Effector memory CD4-positive, alpha-beta T cell (primary cell): Measurements from ENCODE around the gene CLEC4F.

Experiments used
- DNase-seq, 3 donors: peaks; one replicate each; pipeline ENCODE4 v3.0.0-alpha.2; 2020
- H3K27ac ChIP-seq: 2 replicates; pipeline ENCODE4 v1.7.0; 2013; ENCODE audit warnings: mild to moderate bottlenecking, low read length, moderate library complexity; ENCODE audit not compliant: insufficient read depth, poor library complexity, severe bottlenecking
- H3K27me3 ChIP-seq: replicated peaks from 2 replicates; pipeline ENCODE4 v1.7.0; 2013; ENCODE audit warnings: mild to moderate bottlenecking, low read length; ENCODE audit not compliant: insufficient read depth, control insufficient read depth, poor library complexity, severe bottlenecking
- H3K36me3 ChIP-seq: 2 replicates; pipeline ENCODE4 v1.7.0; 2013; ENCODE audit warnings: mild to moderate bottlenecking, low read length, moderate library complexity; ENCODE audit not compliant: control insufficient read depth, insufficient read depth
- H3K4me1 ChIP-seq: 2 replicates; pipeline ENCODE4 v1.7.0; 2013; ENCODE audit warnings: low read length, mild to moderate bottlenecking; ENCODE audit not compliant: control insufficient read depth, insufficient read depth, poor library complexity, severe bottlenecking
- H3K4me3 ChIP-seq: 2 replicates; pipeline ENCODE4 v1.7.0; 2013; ENCODE audit warnings: low read length, low read depth, mild to moderate bottlenecking; ENCODE audit not compliant: insufficient read depth, poor library complexity, severe bottlenecking
- H3K9me3 ChIP-seq: 2 replicates; pipeline ENCODE4 v1.7.0; 2013; ENCODE audit warnings: mild to moderate bottlenecking, low read length, moderate library complexity; ENCODE audit not compliant: control insufficient read depth

Gene CLEC4F

GRCh38 chr2:70837980-70838925, 17.9 kb upstream of the CLEC4F start:
- no peak for DNase-seq
- H3K27ac ChIP-seq: no peak overlapping the region
- no peaks in the 10 kb centered on the region for H3K36me3 ChIP-seq
- no peaks in the 10 kb centered on the region for H3K9me3 ChIP-seq
- H3K4me3 ChIP-seq: no peak overlapping the region
- H3K27me3 ChIP-seq: no peaks in the 10 kb centered on the region
- no peaks in the 10 kb centered on the region for H3K4me1 ChIP-seq

DNA sequence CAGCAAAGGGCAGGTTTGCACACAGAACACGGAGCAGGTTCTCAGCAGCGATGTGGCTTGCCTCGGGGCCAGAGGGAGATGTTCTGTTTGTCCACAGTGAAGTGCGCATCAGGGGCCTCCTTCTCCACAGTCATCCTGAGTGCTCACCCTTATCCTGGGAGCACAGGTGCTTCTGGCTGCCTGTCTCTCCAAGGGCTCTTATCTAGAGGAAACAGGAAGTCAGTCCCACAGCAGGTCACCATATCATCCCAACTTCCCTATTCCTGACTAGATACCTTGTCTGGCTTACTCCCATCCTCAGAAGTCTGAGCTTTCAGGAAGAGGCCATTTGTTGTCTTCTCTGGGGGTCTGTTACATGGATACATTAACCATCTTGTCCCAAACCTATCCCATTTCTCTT, 15.2 kb upstream of the CLEC4F start, which contains the start of gene CD207:
Gene CD207, minus strand, starts transcription at position 174 of the 400 bp plus-strand sequence. Its CDS starts 40 bp downstream, at position 134.
- Histone ChIP-seq H3K27me3 (no peaks in the 10 kb centered on the region), H3K27ac (no peak within 1 kb of the TSS), H3K36me3 (no peaks in the 10 kb centered on the region)

GRCh38 chr2:70834881-70835280, 14.5 kb upstream of the CLEC4F start:
- Histone ChIP-seq H3K9me3 (no peaks in the 10 kb centered on the region), H3K27me3 (no peaks in the 10 kb centered on the region), H3K4me3 (no peak overlapping the region), H3K4me1 (no peaks in the 10 kb centered on the region), H3K36me3 (no peaks in the 10 kb centered on the region), H3K27ac (no peak overlapping the region)
- no peak for DNase-seq

More for the DNA sequence above, 15.2 kb upstream of the CLEC4F start, which contains the start of gene CD207:
- H3K9me3 ChIP-seq: no peaks in the 10 kb centered on the region
- no peak for DNase-seq
- H3K4me3 ChIP-seq: no peak within 1 kb of the TSS
- H3K4me1 ChIP-seq: no peaks in the 10 kb centered on the region

DNA sequence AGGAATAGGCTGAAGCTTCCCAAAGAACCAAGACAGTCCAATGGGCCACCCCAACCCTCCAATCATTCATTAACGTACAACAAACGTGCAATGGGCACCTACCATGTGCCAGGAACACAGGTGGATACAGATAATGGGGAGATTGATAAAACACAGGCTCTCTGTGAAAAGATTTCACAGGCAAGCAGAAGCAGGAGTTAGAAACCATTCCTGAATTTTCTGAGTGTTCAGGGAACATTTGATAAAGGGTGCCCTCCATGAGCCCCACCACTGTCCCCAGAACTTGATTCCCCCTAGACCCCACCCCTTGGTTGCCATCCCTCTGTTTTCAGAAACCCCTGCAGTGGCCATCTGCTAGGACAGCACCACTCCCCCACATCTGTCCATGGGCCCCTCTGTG, 13.7 kb upstream of the CLEC4F start:
- no peaks in the 10 kb centered on the region for H3K4me1 ChIP-seq
- H3K27ac ChIP-seq: no peak overlapping the region
- no peak for DNase-seq
- H3K4me3 ChIP-seq: no peak overlapping the region
- no peaks in the 10 kb centered on the region for H3K36me3 ChIP-seq
- no peaks in the 10 kb centered on the region for H3K27me3 ChIP-seq
- no peaks in the 10 kb centered on the region for H3K9me3 ChIP-seq

- Histone ChIP-seq H3K27me3 (no peaks in the 10 kb centered on the region), H3K4me1 (no peaks in the 10 kb centered on the region), H3K36me3 (no peaks in the 10 kb centered on the region), H3K4me3 (no peak overlapping the region), H3K27ac (no peak overlapping the region), H3K9me3 (no peaks in the 10 kb centered on the region)
- DNase-seq: no peak
Measured at GRCh38 chr2:70833246-70833645, 12.8 kb upstream of the CLEC4F start.

GRCh38 chr2:70832386-70832785, 12.0 kb upstream of the CLEC4F start:
- no peaks in the 10 kb centered on the region for H3K27me3 ChIP-seq
- no peaks in the 10 kb centered on the region for H3K4me1 ChIP-seq
- no peaks in the 10 kb centered on the region for H3K36me3 ChIP-seq
- no peak for DNase-seq
- H3K27ac ChIP-seq: no peak overlapping the region
- H3K9me3 ChIP-seq: no peaks in the 10 kb centered on the region
- no peak overlapping the region for H3K4me3 ChIP-seq

DNA sequence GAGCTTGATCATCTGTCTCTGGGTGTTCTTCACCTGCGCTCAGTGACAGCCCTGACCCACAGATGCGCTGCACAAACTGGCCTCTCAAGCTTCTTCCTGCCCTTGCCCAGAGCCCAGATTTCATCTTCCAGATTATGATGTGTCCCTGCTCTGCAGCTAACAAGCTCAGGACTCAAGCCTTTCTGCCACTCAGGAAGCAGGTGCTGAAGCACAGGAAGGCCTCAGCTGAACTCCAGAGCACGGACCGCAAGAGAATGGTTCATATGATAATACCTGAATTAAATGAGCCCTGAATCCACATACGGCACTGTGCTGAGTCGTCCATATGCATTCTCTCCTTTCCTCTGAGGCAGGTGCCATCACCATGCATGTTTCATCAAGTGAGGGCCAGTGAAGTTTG, 11.5 kb upstream of the CLEC4F start:
- Histone ChIP-seq H3K9me3 (no peaks in the 10 kb centered on the region), H3K27ac (no peak overlapping the region), H3K36me3 (no peaks in the 10 kb centered on the region), H3K4me3 (no peak overlapping the region), H3K4me1 (no peaks in the 10 kb centered on the region), H3K27me3 (no peaks in the 10 kb centered on the region)
- DNase-seq: no peak

DNA sequence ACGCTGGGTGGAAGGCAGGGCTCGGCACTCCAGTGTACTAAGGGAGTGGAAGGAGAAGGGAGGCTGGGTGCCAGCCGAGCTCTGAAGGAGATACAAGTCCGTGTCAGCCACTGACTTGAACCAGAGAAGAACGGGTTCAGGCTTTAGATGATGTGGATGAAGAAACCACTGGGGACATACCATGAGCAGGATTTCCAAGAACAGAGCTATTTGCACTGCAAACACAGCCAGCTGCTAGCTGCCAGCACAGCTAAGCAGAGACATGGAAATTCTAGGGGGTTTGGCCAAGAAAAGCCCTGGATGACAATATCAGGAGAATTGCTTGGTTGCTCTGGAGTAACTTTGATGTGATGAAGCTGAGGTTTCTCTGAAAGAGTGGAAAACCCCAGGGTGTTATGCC, 10.0 kb upstream of the CLEC4F start:
- DNase-seq: no peak
- H3K36me3 ChIP-seq: no peaks in the 10 kb centered on the region
- H3K9me3 ChIP-seq: no peaks in the 10 kb centered on the region
- H3K4me3 ChIP-seq: no peak overlapping the region
- H3K27me3 ChIP-seq: no peaks in the 10 kb centered on the region
- H3K27ac ChIP-seq: no peak overlapping the region
- no peaks in the 10 kb centered on the region for H3K4me1 ChIP-seq

- H3K4me3 ChIP-seq: no peak overlapping the region
- H3K4me1 ChIP-seq: no peaks in the 10 kb centered on the region
- no peaks in the 10 kb centered on the region for H3K9me3 ChIP-seq
- no peak for DNase-seq
- no peaks in the 10 kb centered on the region for H3K27me3 ChIP-seq
- H3K27ac ChIP-seq: no peak overlapping the region
- no peaks in the 10 kb centered on the region for H3K36me3 ChIP-seq
Measured at GRCh38 chr2:70829916-70830315, 9.5 kb upstream of the CLEC4F start.
